NCI-H748 (cell line): Measurements from ENCODE around the gene PITPNM1.
"Not testable (repeated sequence)": the region's sequence is repeated elsewhere in the genome, so short reads cannot be mapped to it uniquely, and the experiment has no call there.

Experiments used
- DNase-seq: peaks from one replicate; lab custom pipeline; 2025; ENCODE audit not compliant: unreplicated experiment; lab: John Stamatoyannopoulos, UW

Gene PITPNM1

GRCh38 chr11:67523556-67524479, 18.7 kb upstream of the PITPNM1 start:
- no peak for DNase-seq

GRCh38 chr11:67522844-67523555, 17.8 kb upstream of the PITPNM1 start, which contains the start of gene CABP2:
CABP2 (minus strand) TSS chr11:67523446; CDS start chr11:67523326, 120 bp downstream.
- no peak for DNase-seq

- DNase-seq, result no peak
These were observed 17.2 kb upstream of the PITPNM1 start for GRCh38 chr11:67522338-67522737.

GRCh38 chr11:67521924-67522323, 16.8 kb upstream of the PITPNM1 start:
- DNase-seq, result no peak

- DNase-seq, result no peak
These were observed 16.0 kb upstream of the PITPNM1 start for GRCh38 chr11:67520856-67521824.

GRCh38 chr11:67519726-67520125, 14.6 kb upstream of the PITPNM1 start:
- no peak for DNase-seq

GRCh38 chr11:67517784-67518552, 12.8 kb upstream of the PITPNM1 start:
- DNase-seq, result no peak

GRCh38 chr11:67516806-67517205, 11.6 kb upstream of the PITPNM1 start:
- no peak for DNase-seq

GRCh38 chr11:67514116-67514515, 9.0 kb upstream of the PITPNM1 start:
- DNase-seq, result no peak

GRCh38 chr11:67511558-67511957, 6.4 kb upstream of the PITPNM1 start:
- not testable (repeated sequence) for DNase-seq

GRCh38 chr11:67510023-67510345, 4.8 kb upstream of the PITPNM1 start:
- no peak for DNase-seq

GRCh38 chr11:67508486-67509121, 3.4 kb upstream of the PITPNM1 start:
- DNase-seq, result peak; percentile 98

GRCh38 chr11:67507864-67508485, 2.8 kb upstream of the PITPNM1 start, which contains the start of gene CDK2AP2:
CDK2AP2 (minus strand) TSS chr11:67508162; CDS start chr11:67508082, 80 bp downstream.
- peak; percentile 100 for DNase-seq

GRCh38 chr11:67507242-67507863, 2.2 kb upstream of the PITPNM1 start:
- DNase-seq, result peak; percentile 60

- no peak for DNase-seq
These were observed 1.4 kb upstream of the PITPNM1 start for GRCh38 chr11:67506426-67507051.

GRCh38 chr11:67505605-67506396, 638 bp upstream of the PITPNM1 start:
- DNase-seq, result peak; percentile 93
